ENCODE results near the gene DACH1. TPM values are rescaled to one million over a fixed set of nuclear protein-coding genes. Genes with fewer than 3 reads are reported as not detected.

DACH1 gene
- total and polyA plus RNA-seq, 2 of the 13 experiments (the other 11 are each of a cell fraction or from before 2014, with no cell fraction given), result not detected

DNA sequence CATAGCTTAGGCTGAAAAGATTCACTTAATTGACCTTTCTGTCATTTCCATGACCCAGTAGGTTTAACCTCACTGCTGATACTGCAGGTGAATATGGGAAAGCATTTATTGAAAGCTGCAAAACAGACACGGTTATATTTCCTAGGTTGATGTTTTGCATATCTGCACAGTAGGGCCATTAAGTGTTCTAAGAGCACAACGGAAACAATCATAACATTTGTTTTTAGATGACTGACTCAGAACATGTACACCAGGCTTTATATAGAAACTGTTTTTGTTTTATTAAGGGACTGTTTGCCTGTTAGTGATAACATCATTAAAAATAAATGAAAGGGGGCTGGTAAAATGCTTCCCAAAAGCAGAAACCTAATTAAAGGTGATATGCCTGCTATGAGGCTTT lies 367.8 kb downstream of the DACH1 start:
- Histone ChIP-seq H2AFZ (ENCODE audit: low read length) (no peak overlapping the region), H4K20me1 (ENCODE audit: insufficient read depth, low read length) (no peaks in the 10 kb centered on the region), H3K27ac (ENCODE audit: extremely low read length, insufficient read depth, low read length) (no peak overlapping the region), H3K9ac (ENCODE audit: insufficient read depth, low read depth, low read length) (no peak overlapping the region), H3K27me3 (ENCODE audit: control insufficient read depth in 1 of 2, insufficient read depth in 2 of 2, low read length in 2 of 2) (no peaks in the 10 kb centered on the region), H3K4me1 (ENCODE audit: insufficient read depth, low read length) (no peaks in the 10 kb centered on the region), H3K4me3 (replicated peaks in 1 of 3; ENCODE audit: insufficient read depth in 1 of 3, low read depth in 2 of 3, low read length in 3 of 3) (no peak overlapping the region), H3K79me2 (ENCODE audit: insufficient read depth, low read length) (no peaks in the 10 kb centered on the region), H3K4me2 (ENCODE audit: low read depth, low read length) (no peak overlapping the region), H3K36me3 (replicated peaks in 1 of 2; ENCODE audit: control insufficient read depth in 1 of 2, insufficient read depth in 2 of 2, low read length in 2 of 2) (no peaks in the 10 kb centered on the region), H3K9me3 (ENCODE audit: low read length) (no peaks in the 10 kb centered on the region)
- in situ Hi-C loops (cut with HindIII; ENCODE audit: extremely low pct_ligation_motif_present, low pct_unique_long_range_greater_than_20kb), result no loop called here
- no peak for TF ChIP-seq NCOA5 (CRISPR knock-in tag; IDR thresholded peaks at IDR 0.05)
- no peak for TF ChIP-seq ZBTB1 (CRISPR knock-in tag; IDR thresholded peaks at IDR 0.05; ENCODE audit: borderline replicate concordance)
- no peak for TF ChIP-seq ZNF33A (CRISPR knock-in tag; IDR thresholded peaks at IDR 0.05; ENCODE audit: borderline replicate concordance)
- TF ChIP-seq MBNL3 (CRISPR knock-in tag; conservative IDR thresholded peaks at IDR 0.05), result no peak
- TF ChIP-seq, protein P1, sequence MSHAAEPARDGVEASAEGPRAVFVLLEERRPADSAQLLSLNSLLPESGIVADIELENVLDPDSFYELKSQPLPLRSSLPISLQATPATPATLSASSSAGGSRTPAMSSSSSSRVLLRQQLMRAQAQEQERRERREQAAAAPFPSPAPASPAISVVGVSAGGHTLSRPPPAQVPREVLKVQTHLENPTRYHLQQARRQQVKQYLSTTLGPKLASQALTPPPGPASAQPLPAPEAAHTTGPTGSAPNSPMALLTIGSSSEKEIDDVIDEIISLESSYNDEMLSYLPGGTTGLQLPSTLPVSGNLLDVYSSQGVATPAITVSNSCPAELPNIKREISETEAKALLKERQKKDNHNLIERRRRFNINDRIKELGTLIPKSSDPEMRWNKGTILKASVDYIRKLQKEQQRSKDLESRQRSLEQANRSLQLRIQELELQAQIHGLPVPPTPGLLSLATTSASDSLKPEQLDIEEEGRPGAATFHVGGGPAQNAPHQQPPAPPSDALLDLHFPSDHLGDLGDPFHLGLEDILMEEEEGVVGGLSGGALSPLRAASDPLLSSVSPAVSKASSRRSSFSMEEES (CRISPR knock-in tag; IDR thresholded peaks at IDR 0.05), result no peak
- TF ChIP-seq ZNF260 (CRISPR knock-in tag; IDR thresholded peaks at IDR 0.05; ENCODE audit: borderline replicate concordance, low read depth), result no peak
- TF ChIP-seq CREM (IDR thresholded peaks at IDR 0.05), result no peak
- TF ChIP-seq CREM (CRISPR knock-in tag; IDR thresholded peaks at IDR 0.05), result no peak
- no peak for TF ChIP-seq ZNF737 (CRISPR knock-in tag; IDR thresholded peaks at IDR 0.05; ENCODE audit: borderline replicate concordance)
- 8% methylated on average over 2 of the region's 2 CpGs for WGBS (ENCODE audit: low lambda C conversion rate)
- ChIA-PET POLR2A (no interaction called here), CTCF (ENCODE audit: low intra/inter-chr PET ratio, low total read pairs) (no interaction called here)
- DNase-seq (ENCODE audit: low spot score) (no peak), FAIRE-seq (no peak), ATAC-seq (no peak)
- intact Hi-C loops (cut with micrococcal nuclease; ENCODE audit: unreplicated experiment), result no loop called here
- BruUV-seq (replicated peaks), result no TSS peak

DNA sequence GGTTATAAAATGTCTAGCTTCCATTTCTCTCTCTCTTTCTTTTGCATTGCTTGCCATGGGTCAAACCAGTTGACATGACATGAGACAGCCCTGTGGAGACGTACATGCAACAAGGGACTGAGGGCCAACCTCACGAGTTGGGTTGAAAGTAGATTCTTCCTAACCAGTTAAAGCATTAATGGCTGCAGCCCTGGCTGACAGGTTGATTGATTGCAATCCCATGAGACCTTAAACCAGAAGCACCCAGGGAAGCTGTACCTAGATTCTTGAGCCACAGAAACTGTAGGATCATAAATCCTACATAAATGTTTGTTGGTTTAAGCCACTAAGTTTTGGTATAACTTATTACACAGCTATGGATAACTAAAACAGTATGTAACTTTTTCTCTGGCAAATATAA lies 373.8 kb downstream of the DACH1 start:
- Histone ChIP-seq H3K9me3 (ENCODE audit: low read length) (no peaks in the 10 kb centered on the region), H3K4me3 (replicated peaks in 1 of 3; ENCODE audit: insufficient read depth in 1 of 3, low read depth in 2 of 3, low read length in 3 of 3) (no peak overlapping the region), H3K27me3 (ENCODE audit: control insufficient read depth in 1 of 2, insufficient read depth in 2 of 2, low read length in 2 of 2) (no peaks in the 10 kb centered on the region), H2AFZ (ENCODE audit: low read length) (no peak overlapping the region), H3K79me2 (ENCODE audit: insufficient read depth, low read length) (no peaks in the 10 kb centered on the region), H3K9ac (ENCODE audit: insufficient read depth, low read depth, low read length) (no peak overlapping the region), H3K27ac (ENCODE audit: extremely low read length, insufficient read depth, low read length) (no peak overlapping the region), H3K4me1 (ENCODE audit: insufficient read depth, low read length) (no peaks in the 10 kb centered on the region), H4K20me1 (ENCODE audit: insufficient read depth, low read length) (no peaks in the 10 kb centered on the region; the same call in 1 of the 2 replicates), H3K36me3 (replicated peaks in 1 of 2; ENCODE audit: control insufficient read depth in 1 of 2, insufficient read depth in 2 of 2, low read length in 2 of 2) (no peaks in the 10 kb centered on the region), H3K4me2 (ENCODE audit: low read depth, low read length) (no peak overlapping the region)
- no peak for ATAC-seq
- CTCF ChIA-PET (ENCODE audit: low intra/inter-chr PET ratio, low total read pairs), result no interaction called here
- BruUV-seq (replicated peaks), result no TSS peak
- in situ Hi-C loops (cut with HindIII; ENCODE audit: extremely low pct_ligation_motif_present, low pct_unique_long_range_greater_than_20kb) (no loop called here), intact Hi-C loops (cut with micrococcal nuclease; ENCODE audit: unreplicated experiment) (no loop called here)
- no peak for DNase-seq (ENCODE audit: low spot score)
- 0% methylated on average over 2 of the region's 2 CpGs for WGBS (ENCODE audit: low lambda C conversion rate)
- FAIRE-seq, result no peak
- POLR2A ChIA-PET, result no interaction called here
- no peak for TF ChIP-seq EHMT2 (IDR thresholded peaks at IDR 0.05; ENCODE audit: borderline replicate concordance, low read depth, low read length)
- no peak for TF ChIP-seq ZNF383 (CRISPR knock-in tag; IDR thresholded peaks at IDR 0.05; ENCODE audit: borderline replicate concordance)
- TF ChIP-seq NONO (IDR thresholded peaks at IDR 0.05), result no peak
- no peak for TF ChIP-seq NONO (CRISPR knock-in tag; conservative IDR thresholded peaks at IDR 0.05)
- TF ChIP-seq ZFP90 (CRISPR knock-in tag; IDR thresholded peaks at IDR 0.05; ENCODE audit: borderline replicate concordance), result no peak
- TF ChIP-seq ZSCAN12 (CRISPR knock-in tag; IDR thresholded peaks at IDR 0.05), result no peak
- TF ChIP-seq ZNF577 (CRISPR knock-in tag; IDR thresholded peaks at IDR 0.05; ENCODE audit: borderline replicate concordance, low read depth), result no peak
- no peak for TF ChIP-seq SIX4 (CRISPR knock-in tag; IDR thresholded peaks at IDR 0.05)
- TF ChIP-seq KDM1A (CRISPR knock-in tag; IDR thresholded peaks at IDR 0.05), result no peak
- no peak for TF ChIP-seq ZNF292 (CRISPR knock-in tag; IDR thresholded peaks at IDR 0.05; ENCODE audit: borderline replicate concordance, low read depth)
- no peak for TF ChIP-seq MYC (CRISPR knock-in tag; IDR thresholded peaks at IDR 0.05; ENCODE audit: borderline replicate concordance)

All from HepG2 (cell line).